Cerebellar cortex (tissue), 1 donor: ENCODE measurements around the gene POMT2.

ENCODE experiments used
- DNase-seq: peaks from one replicate; pipeline ENCODE4 v3.0.0-alpha.2; 2015; ENCODE audit warnings: low spot score

POMT2 gene

GRCh38 chr14:77267937-77268699 lies 52.6 kb downstream of the POMT2 start:
- DNase-seq = no peak

GRCh38 chr14:77266336-77266735 lies 54.3 kb downstream of the POMT2 start:
- no peak for DNase-seq

GRCh38 chr14:77265561-77266335 lies 54.9 kb downstream of the POMT2 start:
- DNase-seq = no peak

- DNase-seq = no peak
Measured at GRCh38 chr14:77265187-77265515, 55.5 kb downstream of the POMT2 start.

GRCh38 chr14:77264466-77265186 lies 56.1 kb downstream of the POMT2 start:
- DNase-seq = peak; percentile 93

- DNase-seq = peak; percentile 57
Measured at GRCh38 chr14:77260631-77261030, 60.1 kb downstream of the POMT2 start.

- no peak for DNase-seq
Measured at GRCh38 chr14:77260199-77260598, 60.5 kb downstream of the POMT2 start.

- no peak for DNase-seq
Measured at GRCh38 chr14:77259025-77259715, 61.5 kb downstream of the POMT2 start.

- DNase-seq = no peak
Measured at GRCh38 chr14:77258566-77258965, 62.1 kb downstream of the POMT2 start.

- DNase-seq = no peak
Measured at GRCh38 chr14:77257700-77258099, 63.0 kb downstream of the POMT2 start.

GRCh38 chr14:77256694-77257093 lies 64.0 kb downstream of the POMT2 start:
- no peak for DNase-seq

- DNase-seq = no peak
Measured at GRCh38 chr14:77253333-77254190, 67.1 kb downstream of the POMT2 start.

- DNase-seq = no peak
Measured at GRCh38 chr14:77251870-77252269, 68.8 kb downstream of the POMT2 start.

GRCh38 chr14:77250927-77251326 lies 69.8 kb downstream of the POMT2 start:
- DNase-seq = no peak

- DNase-seq = no peak
Measured at GRCh38 chr14:77249286-77249685, 71.4 kb downstream of the POMT2 start.

- DNase-seq = no peak
Measured at GRCh38 chr14:77248666-77249065, 72.0 kb downstream of the POMT2 start.

- DNase-seq = no peak
Measured at GRCh38 chr14:77246784-77247183, 73.9 kb downstream of the POMT2 start.

- DNase-seq = no peak
Measured at GRCh38 chr14:77245820-77246219, 74.9 kb downstream of the POMT2 start.

- no peak for DNase-seq
Measured at GRCh38 chr14:77243853-77244252, 76.8 kb downstream of the POMT2 start.

- no peak for DNase-seq
Measured at GRCh38 chr14:77242752-77243151, 77.9 kb downstream of the POMT2 start.

GRCh38 chr14:77241955-77242354 lies 78.7 kb downstream of the POMT2 start:
- DNase-seq = no peak
